ENCODE data around the gene PCK2.

Gene PCK2

GRCh38 chr14:24121210-24121609 lies 27.1 kb downstream of the PCK2 start:
- CTCF ChIA-PET = no interaction called here
- no peak overlapping the region for H3K27ac ChIP-seq
- POLR2A ChIA-PET (ENCODE audit: low non-redundant PET) = no interaction called here
- DNase-seq (ENCODE audit: low spot score) = no peak
- TF ChIP-seq CTCF (conservative IDR thresholded peaks at IDR 0.05; ENCODE audit: low read depth) = no peak

GRCh38 chr14:24122416-24122815 lies 28.3 kb downstream of the PCK2 start:
- TF ChIP-seq CTCF (conservative IDR thresholded peaks at IDR 0.05; ENCODE audit: low read depth) = no peak
- H3K27ac ChIP-seq = no peak overlapping the region
- ChIA-PET CTCF (no interaction called here), POLR2A (ENCODE audit: low non-redundant PET) (interaction anchor here (0.6 kb wide), 1 partner anchor 239 kb away, joined by 5 read pairs; no protein-coding TSS in a partner anchor)
- no peak for DNase-seq (ENCODE audit: low spot score)

DNA sequence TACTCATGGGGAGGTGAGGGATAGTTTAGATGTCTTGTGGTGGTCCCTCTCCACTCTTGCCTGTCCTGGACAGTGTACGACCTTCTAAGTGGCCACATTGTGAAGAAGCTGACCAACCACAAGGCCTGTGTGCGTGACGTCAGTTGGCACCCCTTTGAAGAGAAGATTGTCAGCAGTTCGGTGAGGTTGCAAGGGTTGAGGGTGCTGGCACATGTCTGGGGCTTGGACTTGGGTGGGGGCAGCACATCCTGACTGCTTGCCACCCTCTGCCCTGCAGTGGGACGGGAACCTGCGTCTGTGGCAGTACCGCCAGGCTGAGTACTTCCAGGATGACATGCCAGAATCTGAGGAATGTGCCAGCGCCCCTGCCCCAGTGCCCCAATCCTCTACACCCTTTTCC lies 28.8 kb downstream of the PCK2 start:
- peak overlapping the region; percentile 8 for H3K27ac ChIP-seq
- no peak for DNase-seq (ENCODE audit: low spot score)
- CTCF ChIA-PET = interaction anchor here (1.4 kb wide), 1 partner anchor 14 kb away, joined by 3 read pairs; no protein-coding TSS in a partner anchor
- no peak for TF ChIP-seq CTCF (conservative IDR thresholded peaks at IDR 0.05; ENCODE audit: low read depth)
- POLR2A ChIA-PET (ENCODE audit: low non-redundant PET) = interaction anchor here (0.6 kb wide), 1 partner anchor 238 kb away, joined by 5 read pairs; no protein-coding TSS in a partner anchor

DNA sequence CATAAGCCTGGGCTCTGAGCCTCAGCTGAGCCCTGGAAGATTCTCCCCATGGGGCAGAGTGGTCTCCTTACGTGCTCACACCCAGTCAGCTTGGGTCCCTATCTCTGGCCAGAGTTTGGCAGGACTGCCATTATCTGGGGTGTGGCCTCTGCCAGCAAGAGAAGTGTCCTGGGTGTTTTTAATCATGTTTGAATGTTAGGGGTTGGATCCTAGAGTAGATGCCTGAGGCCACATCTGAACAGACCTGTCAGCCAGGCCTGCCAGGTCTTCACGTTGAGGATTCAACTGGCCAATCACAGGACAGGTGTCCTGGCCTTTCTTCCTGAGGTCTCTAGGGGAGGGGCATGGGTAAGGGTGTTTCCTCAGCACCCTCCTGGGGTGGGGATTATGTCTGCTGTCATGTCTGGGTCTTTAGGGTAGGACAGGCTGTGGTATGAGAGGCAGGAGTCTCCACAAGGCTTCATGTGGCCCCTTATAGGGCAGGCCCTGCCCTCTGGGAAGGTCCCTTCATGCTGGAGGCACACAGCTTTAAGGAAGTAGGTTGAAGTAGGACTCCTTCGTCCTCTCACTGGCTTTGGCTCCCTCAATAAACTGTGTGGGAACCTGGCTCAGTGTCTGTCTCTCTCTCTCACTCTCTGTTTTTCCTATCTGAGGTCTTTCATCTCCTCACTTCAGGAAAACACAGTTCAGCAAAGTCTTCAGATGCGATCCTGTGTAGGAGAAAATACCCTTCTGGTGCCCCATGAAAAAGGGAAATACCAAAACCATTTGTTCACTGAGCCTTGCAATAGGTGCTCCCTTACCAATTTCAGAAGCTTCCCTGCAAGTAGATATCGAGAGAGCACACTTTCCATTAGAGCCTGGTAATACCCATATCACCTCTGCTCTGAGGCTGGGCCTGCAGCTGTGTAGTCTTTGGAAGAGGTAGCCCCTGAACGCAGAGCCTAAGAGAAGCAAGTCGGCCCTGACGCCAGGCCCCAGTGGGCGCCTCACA lies 29.6 kb downstream of the PCK2 start:
- ChIA-PET CTCF (interaction anchor here (0.6 to 1.4 kb wide), 2 partner anchors 10 to 15 kb away, joined by 3 to 4 read pairs; no protein-coding TSS in a partner anchor), POLR2A (ENCODE audit: low non-redundant PET) (interaction anchor here (1.3 kb wide), 1 partner anchor 9 kb away, joined by 4 read pairs; the partner anchor contains the start of genes DCAF11 and NRL)

GRCh38 chr14:24126939-24127338 lies 32.8 kb downstream of the PCK2 start:
- CTCF ChIA-PET = interaction anchor here (0.6 to 1.5 kb wide), 3 partner anchors 23 to 34 kb away, joined by 3 read pairs; partner anchors contain the start of gene IRF9
- DNase-seq (ENCODE audit: low spot score) = no peak
- POLR2A ChIA-PET (ENCODE audit: low non-redundant PET) = interaction anchor here (1.0 kb wide), 1 partner anchor 14 kb away, joined by 3 read pairs; no protein-coding TSS in a partner anchor
- TF ChIP-seq CTCF (conservative IDR thresholded peaks at IDR 0.05; ENCODE audit: low read depth) = no peak
- H3K27ac ChIP-seq = no peak overlapping the region

More for the DNA sequence above, 29.6 kb downstream of the PCK2 start:
- H3K27ac ChIP-seq = peak overlapping the region; percentile 8
- DNase-seq (ENCODE audit: low spot score) = no peak
- TF ChIP-seq CTCF (conservative IDR thresholded peaks at IDR 0.05; ENCODE audit: low read depth) = no peak

DNA sequence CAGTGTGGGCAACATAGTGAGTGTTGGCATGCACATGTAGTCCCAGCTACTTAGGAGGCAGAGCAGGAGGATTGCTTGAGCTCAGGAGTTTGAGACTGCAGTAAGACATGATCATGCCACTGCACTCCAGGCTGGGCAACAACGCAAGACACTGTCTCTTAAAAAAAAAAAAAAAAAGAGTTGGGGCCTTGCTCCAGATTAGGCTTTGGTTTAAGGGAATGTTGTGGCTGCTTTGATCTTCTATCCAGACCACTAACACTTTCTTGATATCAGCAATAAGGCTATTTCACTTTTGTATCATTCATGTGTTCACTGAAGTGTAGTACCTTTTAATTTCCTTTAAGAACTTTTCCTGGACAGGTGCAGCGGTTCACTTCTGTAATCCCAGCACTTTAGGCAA lies 33.6 kb downstream of the PCK2 start:
- ChIA-PET POLR2A (ENCODE audit: low non-redundant PET) (interaction anchor here (1.0 kb wide), 1 partner anchor 13 kb away, joined by 3 read pairs; no protein-coding TSS in a partner anchor), CTCF (interaction anchor here (0.6 kb wide), 2 partner anchors 10 to 27 kb away, joined by 3 to 4 read pairs; no protein-coding TSS in a partner anchor)
- no peak for DNase-seq (ENCODE audit: low spot score)
- TF ChIP-seq CTCF (conservative IDR thresholded peaks at IDR 0.05; ENCODE audit: low read depth) = no peak
- no peak overlapping the region for H3K27ac ChIP-seq
